A549 treated with Mapracorat at 1 μM for 4 hours (cell line): ENCODE data around the gene TAGLN. TPM values are rescaled to one million over a fixed set of nuclear protein-coding genes. Genes with fewer than 3 reads are reported as not detected.

ENCODE experiments used
- total RNA-seq: library from RNA; stranded (reverse); fragments of 200-300 nt; extraction: Qiagen RNA extraction; gene quantifications from 5 replicates; pipeline ENCODE4 v1.2.3, GENCODE V29; 2022

The TAGLN gene
- total RNA-seq: 60.2 to 140 TPM (median 109 TPM) in 5 replicates

GRCh38 chr11:117199053-117199915, at the start of gene TAGLN:
Gene TAGLN, plus strand, starts transcription at chr11:117199370. Its CDS starts 3,644 bp downstream, at chr11:117203014.

GRCh38 chr11:117178210-117179034, 20.7 kb upstream of the TAGLN start, which contains the start of gene SIDT2:
Gene SIDT2, plus strand, starts transcription at chr11:117178743. Its CDS starts 521 bp downstream, at chr11:117179264.

GRCh38 chr11:117231842-117232091, 32.6 kb downstream of the TAGLN start, which contains the start of gene PCSK7:
Gene PCSK7, minus strand, starts transcription at chr11:117232073. Its CDS starts 2,229 bp downstream, at chr11:117229844.

GRCh38 chr11:117232092-117232878, 33.1 kb downstream of the TAGLN start, which contains the start of gene RNF214:
Gene RNF214, plus strand, starts transcription at chr11:117232671. Its CDS starts 1,602 bp downstream, at chr11:117234273.

Other genes with a start within 250 kb of the TAGLN start
- 6.6 to 9.6 TPM (median 7.8 TPM) in 5 replicates for gene SIK3, start 100.9 kb upstream of the TAGLN start, total RNA-seq
- 31.4 to 40.5 TPM (median 38.3 TPM) in 5 replicates for gene PAFAH1B2, start 55.1 kb upstream of the TAGLN start, total RNA-seq
- gene SIDT2, start 20.6 kb upstream of the TAGLN start, total RNA-seq: 3.9 to 7.2 TPM (median 5.1 TPM) in 5 replicates
- gene PCSK7, start 32.7 kb downstream of the TAGLN start, total RNA-seq: 15.0 to 19.9 TPM (median 16.3 TPM) in 5 replicates
- gene RNF214, start 33.3 kb downstream of the TAGLN start, total RNA-seq: 9.6 to 12.6 TPM (median 12.0 TPM) in 5 replicates
- 1.3 to 2.7 TPM (median 2.1 TPM) in 5 replicates for gene BACE1-AS, start 92.0 kb downstream of the TAGLN start, total RNA-seq
- gene BACE1, start 116.9 kb downstream of the TAGLN start, total RNA-seq: 8.5 to 10.3 TPM (median 10.1 TPM) in 5 replicates
- gene CEP164, start 128.5 kb downstream of the TAGLN start, total RNA-seq: 15.5 to 18.6 TPM (median 16.3 TPM) in 5 replicates